NCI-H2196 (cell line): Measurements from ENCODE around the gene DUOX1.
"Not testable (repeated sequence)": the region's sequence is repeated elsewhere in the genome, so short reads cannot be mapped to it uniquely, and the experiment has no call there.

Experiments used
- DNase-seq: peaks from one replicate; lab custom pipeline; 2025; ENCODE audit not compliant: unreplicated experiment; lab: John Stamatoyannopoulos, UW

Gene DUOX1

GRCh38 chr15:45120081-45120972 is 9.5 kb upstream of the DUOX1 start:
- no peak for DNase-seq

- DNase-seq, result no peak
Measured at GRCh38 chr15:45121020-45121419, 8.8 kb upstream of the DUOX1 start.

GRCh38 chr15:45121706-45122417 is 7.9 kb upstream of the DUOX1 start:
- no peak for DNase-seq

- no peak for DNase-seq
Measured at GRCh38 chr15:45122719-45123118, 7.1 kb upstream of the DUOX1 start.

GRCh38 chr15:45123397-45123796 is 6.4 kb upstream of the DUOX1 start:
- no peak for DNase-seq

- DNase-seq, result no peak
Measured at GRCh38 chr15:45126535-45127158, 3.1 kb upstream of the DUOX1 start.

- DNase-seq, result no peak
Measured at GRCh38 chr15:45128971-45129639, 689 bp upstream of the DUOX1 start.

- DNase-seq, result no peak
Measured at GRCh38 chr15:45130291-45131000, 652 bp downstream of the DUOX1 start.

GRCh38 chr15:45131510-45131909 is 1.7 kb downstream of the DUOX1 start:
- no peak for DNase-seq

- DNase-seq, result no peak
Measured at GRCh38 chr15:45132844-45133560, 3.2 kb downstream of the DUOX1 start.

GRCh38 chr15:45133561-45133920 is 3.7 kb downstream of the DUOX1 start:
- DNase-seq, result no peak

- DNase-seq, result no peak
Measured at GRCh38 chr15:45134046-45134445, 4.3 kb downstream of the DUOX1 start.

- peak; percentile 40 for DNase-seq
Measured at GRCh38 chr15:45134682-45135604, 5.1 kb downstream of the DUOX1 start.

- not testable (repeated sequence) for DNase-seq
Measured at GRCh38 chr15:45135705-45136377, 6.0 kb downstream of the DUOX1 start.

- no peak for DNase-seq
Measured at GRCh38 chr15:45136378-45136764, 6.6 kb downstream of the DUOX1 start.

GRCh38 chr15:45137703-45138102 is 7.9 kb downstream of the DUOX1 start:
- no peak for DNase-seq

GRCh38 chr15:45138814-45139765 is 9.3 kb downstream of the DUOX1 start:
- no peak for DNase-seq
